ENCODE results near the gene RALGPS1.

The RALGPS1 gene

DNA sequence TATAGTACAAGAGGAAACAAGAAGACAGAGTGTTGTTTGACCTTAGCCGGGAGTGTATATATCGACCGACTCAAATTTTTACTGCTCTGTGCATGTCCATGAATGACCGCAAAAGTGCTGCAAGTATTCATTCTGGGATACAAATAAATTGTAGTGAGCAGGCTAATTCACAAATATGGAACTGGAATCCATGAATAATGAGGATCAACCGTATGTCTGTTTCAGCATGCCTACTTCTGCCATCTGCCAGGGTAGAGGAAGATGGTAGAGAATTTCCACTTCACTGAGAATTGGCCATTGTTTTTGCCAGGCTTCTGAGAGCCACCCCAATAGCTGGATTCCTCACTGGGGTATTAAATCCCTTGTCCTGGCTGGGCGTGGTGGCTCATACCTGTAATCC, 8.5 kb upstream of the RALGPS1 start:
- DNase-seq (ENCODE audit: low read depth in 2 of 2): no peak

DNA sequence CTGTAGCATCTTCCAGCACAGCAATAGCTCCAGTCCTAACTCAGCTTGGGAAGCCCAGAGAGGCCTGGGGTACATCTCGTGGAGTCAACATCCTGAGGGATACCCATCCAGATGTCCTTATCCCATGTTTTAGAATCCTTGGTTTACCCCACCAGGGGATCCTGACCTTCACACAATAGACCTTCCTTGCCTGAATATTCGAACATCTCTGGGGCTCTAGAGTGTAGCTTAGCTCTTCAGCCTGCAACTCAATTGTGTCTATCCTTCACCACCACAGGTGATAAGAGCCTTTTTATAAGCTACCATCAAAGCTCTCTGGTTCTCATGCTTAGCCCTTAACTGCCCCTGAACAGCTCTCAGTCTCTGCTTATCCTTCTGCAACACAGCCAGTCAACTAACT, 7.5 kb upstream of the RALGPS1 start:
- no peak for DNase-seq (ENCODE audit: low read depth in 2 of 2)

DNA sequence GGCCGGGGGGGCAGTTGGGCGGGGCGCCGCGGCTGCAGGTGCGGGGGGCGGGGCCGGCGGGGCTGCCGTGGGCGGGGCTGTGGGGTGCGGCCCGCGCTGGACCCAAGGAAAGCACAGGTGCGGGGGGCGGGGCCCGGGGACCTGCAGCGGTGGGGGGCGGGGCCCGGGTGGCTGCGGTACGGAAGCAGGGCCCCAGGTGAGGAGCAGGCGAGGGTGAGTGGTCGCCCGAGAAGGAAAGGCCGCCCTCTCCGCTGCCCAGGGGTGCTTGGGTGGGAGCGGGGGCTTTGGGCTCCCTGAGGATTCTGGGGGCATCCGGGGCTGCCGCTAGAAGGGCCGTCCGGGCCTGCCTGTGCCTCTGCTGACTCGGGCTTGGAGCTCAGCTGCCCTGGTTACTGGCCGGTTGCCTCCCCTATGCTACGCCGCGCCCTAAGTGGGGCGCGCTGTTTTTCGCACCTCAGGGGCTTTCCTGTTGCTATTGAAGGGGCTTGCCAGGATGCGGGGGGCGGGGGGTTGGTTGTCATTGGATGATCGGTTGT, 767 bp downstream of the RALGPS1 start:
- no peak for DNase-seq (ENCODE audit: low read depth in 2 of 2)

DNA sequence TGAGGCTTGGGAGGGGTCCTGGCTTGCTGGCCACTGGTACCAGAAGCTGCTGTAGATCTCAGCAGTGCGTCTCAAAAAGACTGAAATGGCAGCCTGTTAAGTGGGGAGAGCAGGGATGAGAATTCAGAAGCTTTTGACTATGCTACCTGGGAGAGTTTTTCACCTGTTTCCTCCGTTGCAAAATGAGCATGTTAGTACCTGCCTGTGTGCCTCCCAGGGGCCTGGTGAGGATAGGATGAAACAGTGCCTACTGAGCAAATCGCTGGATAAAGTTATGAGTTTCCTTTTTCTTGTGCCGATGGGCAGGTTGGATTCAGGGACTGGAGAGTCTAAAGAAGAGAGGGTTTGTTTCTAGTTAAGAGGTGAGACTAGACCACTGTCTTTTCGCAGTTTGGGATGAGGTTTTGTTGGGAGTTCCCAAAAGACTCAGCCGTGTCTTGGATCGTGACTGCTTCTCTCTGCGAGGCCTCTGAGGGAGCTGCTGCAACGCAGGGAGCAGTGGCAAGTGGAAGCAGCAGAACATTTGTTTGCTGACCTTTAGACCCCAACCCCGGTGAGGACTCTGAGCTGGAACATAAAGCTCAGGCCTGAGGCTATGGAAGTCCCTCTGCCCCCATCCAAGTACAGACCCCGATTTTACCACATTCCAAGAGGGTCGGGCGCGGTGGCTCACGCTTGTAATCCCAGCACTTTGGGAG, 1.4 kb downstream of the RALGPS1 start:
- DNase-seq (ENCODE audit: low read depth in 2 of 2): no peak

DNA sequence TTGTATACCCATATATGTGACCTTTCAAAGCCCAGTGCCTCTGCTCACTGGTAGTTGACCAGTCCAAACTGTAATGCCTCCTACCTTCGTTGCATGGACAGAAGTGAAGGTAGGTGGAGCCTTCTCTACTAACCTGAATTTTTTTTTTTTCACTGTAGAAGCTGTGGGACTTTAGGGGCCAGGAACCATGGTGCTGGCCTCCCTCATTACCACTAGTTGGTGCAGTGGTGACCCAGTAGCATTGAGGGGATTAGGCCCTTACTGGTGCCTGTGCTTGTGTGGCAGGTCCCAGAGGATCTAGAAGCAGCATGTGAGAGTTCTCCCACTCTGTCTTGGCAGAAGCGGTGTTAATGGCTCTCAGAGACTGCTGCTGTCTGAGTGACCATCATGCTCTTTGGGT, 2.3 kb downstream of the RALGPS1 start:
- no peak for DNase-seq (ENCODE audit: low read depth in 2 of 2)

DNA sequence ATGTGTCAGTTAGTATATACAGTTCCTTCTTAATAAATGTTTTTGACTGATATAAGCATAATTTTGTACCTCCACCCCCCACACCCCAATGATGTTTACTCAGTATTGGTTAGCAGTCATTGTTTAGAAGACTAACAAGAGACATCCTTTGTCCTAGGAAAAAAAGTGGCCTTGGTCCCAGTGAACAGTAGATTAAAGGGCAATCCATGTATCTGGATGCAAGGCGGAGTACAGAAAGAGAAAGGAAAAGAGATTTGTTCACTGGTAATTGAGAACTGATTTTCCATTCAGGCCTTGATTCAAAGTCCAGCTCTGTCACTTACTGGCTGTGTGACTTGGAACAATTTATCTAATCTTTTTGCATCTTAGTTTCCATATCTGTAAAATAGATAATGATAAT, 4.6 kb downstream of the RALGPS1 start:
- DNase-seq (ENCODE audit: low read depth in 2 of 2): no peak

DNA sequence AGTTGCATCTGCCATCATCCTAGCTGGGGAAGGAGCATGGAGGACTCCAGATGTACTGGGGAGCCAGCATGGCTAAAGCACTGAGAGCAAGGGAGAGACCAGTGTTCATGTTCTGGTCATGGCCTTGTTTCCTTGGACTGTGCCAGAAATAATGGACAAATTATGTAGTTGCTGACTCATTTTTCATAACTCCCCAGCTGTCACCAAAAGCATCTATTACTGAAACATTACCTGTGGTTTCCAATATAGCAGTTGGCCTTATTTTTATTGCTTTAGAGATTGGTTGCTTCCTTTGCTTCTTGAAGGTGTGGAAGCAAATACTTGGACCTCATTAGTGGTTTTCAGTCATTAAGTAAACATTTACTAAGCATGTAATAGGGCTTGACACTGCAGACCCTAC, 11.3 kb downstream of the RALGPS1 start:
- no peak for DNase-seq (ENCODE audit: low read depth in 2 of 2)

DNA sequence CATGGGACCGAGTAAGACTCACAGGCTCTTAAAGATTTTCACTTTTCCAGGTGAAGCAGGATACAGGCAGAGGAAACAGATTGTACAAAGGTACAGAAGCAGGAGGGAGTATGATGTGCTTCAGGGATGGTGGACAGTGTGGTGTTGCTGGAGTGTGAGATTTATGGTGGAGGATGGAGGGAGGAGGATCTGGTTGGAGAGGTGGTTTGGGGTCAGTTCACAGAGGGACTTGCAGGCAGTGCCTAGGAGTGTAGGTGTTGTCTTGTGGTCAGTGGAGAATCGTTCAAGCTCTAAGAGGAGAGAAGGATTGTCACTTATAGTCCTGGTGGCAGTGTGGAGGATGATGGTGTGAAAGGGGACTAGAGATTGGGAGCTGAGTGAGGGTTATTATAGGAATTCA, 11.8 kb downstream of the RALGPS1 start:
- DNase-seq (ENCODE audit: low read depth in 2 of 2): no peak

DNA sequence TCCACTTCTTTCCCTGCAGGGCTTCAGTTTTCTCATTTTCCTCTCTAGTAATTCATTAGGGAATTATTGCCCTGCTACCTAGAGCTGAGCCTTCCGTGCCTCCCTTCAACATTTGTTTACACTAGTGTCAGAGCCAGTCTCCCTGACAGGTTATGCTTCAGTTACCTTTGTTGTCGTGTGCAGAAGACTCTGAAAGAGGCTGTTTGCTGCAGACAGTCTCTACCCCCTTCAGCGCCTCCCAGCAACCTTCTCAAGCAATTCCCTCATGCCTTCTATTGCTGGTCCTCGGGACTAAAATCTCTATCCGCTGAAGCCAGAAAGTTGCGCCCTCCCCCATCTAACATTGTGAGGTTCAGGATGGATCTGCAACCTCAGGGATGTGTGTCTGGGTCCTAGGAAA, 12.8 kb downstream of the RALGPS1 start:
- DNase-seq (ENCODE audit: low read depth in 2 of 2): no peak

DNA sequence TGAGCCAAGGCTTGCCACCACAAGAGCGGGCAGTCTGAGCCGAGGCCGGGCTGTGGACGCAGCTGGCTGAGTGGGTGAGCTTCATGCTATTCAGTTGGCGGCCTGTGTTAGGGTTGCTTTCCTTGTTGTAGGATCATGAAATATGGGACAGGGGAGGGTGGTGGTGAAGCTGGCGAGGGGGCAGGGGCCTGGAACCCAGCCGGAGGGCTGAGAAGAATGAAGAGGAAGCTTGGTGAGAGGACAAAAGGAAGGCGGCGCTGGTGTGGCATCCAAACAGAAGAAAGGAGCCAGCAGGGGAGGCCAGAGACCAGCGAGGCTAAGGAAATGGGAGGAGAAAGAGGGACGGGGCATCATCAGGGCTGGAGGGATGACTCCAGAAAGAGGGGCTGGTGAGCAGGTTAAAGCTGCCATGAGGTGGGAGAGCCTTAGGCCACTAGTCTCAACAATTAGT, 18.3 kb downstream of the RALGPS1 start:
- no peak for DNase-seq (ENCODE audit: low read depth in 2 of 2)

DNA sequence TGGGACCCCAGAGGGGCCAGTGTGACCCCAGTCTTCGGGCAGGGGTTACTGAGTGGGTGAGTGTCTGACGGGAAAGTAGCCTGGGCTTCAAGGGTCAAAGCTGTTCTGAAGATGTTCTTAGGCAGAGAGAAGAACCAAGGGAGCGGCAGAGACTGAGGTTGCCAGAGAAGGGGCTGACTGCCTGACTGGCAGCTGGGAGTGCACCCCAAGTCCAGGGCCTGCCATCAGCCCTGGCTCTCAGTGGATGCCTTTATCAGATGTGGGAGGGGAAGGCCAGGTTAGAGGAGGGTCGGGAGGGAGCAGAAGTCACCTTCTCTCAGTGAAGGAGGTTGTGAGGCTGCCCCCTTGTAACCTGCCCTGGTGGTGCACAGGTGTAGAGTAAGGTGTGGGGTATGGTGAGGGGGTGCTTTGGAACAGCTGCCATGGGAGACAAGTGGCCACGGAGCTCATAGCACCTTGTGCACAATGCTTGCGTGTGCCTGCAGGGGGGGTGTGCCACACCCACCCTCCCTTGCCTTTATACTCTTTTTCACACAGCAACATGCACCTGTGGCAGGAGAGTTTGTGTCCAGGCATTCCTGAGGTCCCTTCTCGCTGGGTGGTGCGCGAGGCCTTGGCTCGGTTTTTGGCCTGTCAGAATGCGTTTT, 18.9 kb downstream of the RALGPS1 start:
- no peak for DNase-seq (ENCODE audit: low read depth in 2 of 2)

DNA sequence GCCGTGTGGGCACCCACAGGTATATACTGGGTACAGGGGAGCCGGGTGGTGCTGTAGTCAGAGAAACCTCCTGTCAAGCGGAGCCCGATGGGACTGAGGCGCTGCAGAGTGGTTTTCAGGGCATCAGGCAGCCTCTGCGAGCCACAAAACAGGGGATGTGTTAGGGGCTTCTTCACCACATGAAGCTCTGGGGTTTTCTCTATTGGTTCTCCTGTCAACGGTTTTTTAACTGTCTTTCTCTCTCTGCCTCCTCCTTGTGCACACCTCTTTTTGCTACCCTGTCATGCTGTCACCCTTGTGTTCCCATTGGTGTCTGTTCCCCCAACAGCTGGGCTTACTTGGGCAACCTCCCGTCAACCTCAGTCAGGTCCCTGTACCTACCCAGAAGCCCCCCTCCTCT, 19.9 kb downstream of the RALGPS1 start:
- no peak for DNase-seq (ENCODE audit: low read depth in 2 of 2)

DNA sequence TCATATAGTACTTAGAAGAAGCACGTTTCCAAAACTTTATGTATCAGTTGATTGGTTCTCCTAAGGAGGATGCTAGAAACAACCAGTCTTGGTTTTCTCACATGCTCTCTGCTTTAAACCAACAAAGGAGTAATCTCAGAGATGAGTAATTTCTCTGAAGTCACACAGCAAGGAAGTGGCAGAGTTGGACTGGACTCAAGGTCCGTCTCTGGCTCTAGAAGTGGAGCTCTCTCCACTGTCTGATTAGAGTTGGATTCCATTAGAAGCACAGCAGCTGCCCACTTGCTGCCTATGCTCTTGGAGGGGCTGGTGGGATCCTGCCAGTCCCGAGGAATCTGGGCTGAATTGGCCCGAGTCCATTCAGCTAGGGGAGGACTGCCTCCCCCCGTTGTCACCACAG, 21.0 kb downstream of the RALGPS1 start:
- DNase-seq (ENCODE audit: low read depth in 2 of 2): no peak

DNA sequence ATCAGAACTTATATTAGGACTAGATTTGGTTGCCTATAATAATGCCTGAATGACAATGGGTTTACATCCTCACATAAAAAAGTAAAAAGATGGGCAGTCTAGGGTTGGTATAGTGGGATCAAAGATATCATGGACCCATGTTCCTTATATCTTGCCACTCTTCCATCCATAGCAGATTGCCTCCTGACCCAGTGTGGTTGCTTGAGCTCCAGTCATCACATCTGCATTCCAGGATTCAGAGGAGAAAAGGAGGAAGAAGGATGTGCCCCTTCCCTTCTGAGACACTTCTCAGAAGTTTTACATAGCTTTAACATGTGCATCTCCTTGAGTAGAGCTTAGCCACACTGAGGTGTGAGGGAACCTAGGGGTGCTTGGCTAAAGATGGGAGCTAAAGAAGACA, 22.9 kb downstream of the RALGPS1 start:
- DNase-seq (ENCODE audit: low read depth in 2 of 2): no peak

DNA sequence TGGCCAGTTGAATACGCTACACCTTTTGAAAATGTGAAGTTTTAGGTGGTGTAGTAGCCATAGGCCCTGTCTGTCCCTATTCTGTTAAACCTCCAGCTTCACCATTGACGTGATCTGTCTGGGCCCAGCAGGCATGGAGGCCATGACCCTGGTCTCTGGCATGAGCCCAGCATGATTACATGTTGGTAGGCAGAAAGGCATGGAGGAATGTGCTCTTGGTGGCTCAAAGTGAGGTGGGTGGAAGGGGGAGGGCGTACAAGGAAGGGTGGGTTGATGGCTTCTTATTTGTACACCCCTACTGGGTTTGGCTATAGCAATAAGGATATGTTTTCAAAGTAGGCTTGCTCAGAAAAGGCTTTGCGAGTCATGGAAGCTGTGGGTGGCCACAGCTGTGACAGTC, 23.7 kb downstream of the RALGPS1 start:
- DNase-seq (ENCODE audit: low read depth in 2 of 2): no peak

DNA sequence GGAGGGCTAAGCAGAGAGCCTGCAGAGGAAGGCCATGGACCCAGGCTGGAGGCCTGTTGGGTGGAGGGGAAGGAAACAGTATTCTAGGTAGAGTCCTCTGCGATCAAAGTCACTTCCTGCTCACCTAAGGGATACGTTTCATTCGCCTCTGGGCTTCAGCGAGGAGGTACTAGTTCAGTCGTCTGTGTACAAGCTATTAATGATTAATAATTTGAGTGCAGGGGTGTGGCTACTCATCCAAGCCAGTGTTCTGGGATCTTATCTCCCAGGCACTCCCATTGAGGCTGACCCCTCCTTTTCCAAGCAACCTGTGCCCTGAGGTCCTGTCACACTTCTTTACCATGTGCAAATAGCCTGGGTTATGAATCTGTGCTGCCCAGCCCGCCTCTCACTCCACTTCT, 25.2 kb downstream of the RALGPS1 start:
- DNase-seq (ENCODE audit: low read depth in 2 of 2): no peak

DNA sequence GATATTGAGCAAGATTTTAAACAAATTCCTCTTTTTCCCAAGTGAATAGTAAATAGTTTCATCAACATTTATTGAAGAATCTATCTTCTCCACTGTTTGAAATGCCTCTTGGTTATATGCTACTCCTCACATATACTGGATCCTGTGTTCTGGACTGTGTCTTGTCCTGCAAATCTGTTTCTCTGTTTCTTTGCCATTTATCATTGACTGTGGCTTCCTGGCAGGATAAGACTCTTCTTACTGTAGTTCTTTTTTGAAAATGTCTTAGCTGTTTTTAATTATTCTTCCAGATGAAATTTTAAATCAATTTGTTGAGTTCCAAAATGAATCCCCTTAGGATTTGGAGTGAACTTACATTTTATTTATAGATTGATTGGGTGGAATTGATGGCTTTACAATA, 27.8 kb downstream of the RALGPS1 start:
- no peak for DNase-seq (ENCODE audit: low read depth in 2 of 2)

DNA sequence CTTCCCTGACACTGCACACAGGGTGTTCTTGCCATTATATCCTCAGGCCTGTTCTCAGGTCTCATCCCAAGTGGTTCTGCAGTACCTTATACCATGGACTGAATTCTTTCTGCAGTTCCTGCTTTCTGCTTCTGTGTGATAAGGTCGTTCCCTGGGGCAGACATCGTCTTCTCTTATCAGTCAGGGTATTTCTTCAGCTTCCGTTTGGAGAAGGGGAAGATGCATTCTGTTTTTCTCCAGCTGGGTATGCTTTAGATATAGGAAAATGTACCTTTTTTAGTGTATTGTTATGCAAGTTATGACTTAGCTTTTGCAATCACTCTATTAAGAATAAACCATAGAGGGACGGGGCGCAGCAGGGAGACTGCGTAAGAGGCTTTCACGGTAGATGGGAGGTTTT, 31.1 kb downstream of the RALGPS1 start:
- DNase-seq (ENCODE audit: low read depth in 2 of 2): no peak

DNA sequence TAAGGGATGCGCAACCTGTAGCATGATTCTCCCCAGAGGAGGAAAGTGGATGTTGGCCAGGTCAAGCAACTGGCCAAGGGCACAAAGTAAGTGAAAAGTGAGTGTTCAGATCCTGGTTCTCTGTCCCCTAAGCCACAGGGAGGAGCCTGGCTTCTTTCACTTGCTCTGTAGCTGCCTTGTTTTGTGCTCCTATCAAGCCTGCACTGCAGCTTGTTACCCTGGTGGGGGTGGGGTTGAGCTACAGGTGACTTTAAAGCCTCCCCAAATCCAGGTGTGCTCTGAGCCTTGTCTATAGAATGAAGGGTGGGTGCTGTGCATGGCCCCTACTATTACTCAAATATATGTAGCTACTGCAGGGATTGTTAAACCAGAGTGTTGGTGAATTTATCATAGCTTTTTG, 32.9 kb downstream of the RALGPS1 start:
- no peak for DNase-seq (ENCODE audit: low read depth in 2 of 2)

DNA sequence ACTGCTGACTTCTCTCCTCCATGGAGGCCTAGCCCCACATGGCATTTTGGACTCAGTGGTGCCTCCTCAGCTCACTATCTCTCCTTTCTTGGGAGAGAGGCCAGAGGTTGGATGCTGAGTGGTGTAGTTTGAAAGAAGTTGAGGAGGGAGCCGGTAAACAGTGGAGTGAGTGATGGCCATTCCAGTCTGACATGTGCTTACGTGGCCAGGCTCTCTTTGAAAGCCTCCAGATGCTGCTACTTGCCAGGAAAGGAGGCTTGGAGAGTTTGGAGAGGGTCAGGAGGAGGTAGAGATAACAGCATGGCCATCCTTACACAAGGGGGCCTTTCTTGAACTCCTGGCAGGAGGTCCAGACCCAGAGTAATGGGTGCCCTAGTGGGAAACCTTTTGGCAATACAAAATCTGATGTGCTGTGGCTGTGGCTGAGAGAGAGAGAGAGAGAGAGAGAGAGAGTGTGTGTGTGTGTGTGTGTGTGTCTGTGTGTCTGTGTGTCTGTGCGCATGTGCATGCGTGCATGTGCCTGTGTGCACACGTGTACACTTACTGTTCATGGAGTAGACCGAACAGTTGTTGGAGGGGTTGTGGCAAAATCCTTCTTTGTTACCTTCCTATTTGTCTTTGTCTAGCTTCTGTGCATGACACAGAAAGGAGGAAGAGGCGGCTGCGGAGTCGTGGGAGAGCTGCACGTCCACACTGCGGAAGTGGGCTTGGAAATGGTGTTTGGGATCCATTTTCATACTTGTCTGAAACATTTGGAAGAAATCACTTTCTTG, 37.8 kb downstream of the RALGPS1 start:
- DNase-seq (ENCODE audit: low read depth in 2 of 2): no peak

DNA sequence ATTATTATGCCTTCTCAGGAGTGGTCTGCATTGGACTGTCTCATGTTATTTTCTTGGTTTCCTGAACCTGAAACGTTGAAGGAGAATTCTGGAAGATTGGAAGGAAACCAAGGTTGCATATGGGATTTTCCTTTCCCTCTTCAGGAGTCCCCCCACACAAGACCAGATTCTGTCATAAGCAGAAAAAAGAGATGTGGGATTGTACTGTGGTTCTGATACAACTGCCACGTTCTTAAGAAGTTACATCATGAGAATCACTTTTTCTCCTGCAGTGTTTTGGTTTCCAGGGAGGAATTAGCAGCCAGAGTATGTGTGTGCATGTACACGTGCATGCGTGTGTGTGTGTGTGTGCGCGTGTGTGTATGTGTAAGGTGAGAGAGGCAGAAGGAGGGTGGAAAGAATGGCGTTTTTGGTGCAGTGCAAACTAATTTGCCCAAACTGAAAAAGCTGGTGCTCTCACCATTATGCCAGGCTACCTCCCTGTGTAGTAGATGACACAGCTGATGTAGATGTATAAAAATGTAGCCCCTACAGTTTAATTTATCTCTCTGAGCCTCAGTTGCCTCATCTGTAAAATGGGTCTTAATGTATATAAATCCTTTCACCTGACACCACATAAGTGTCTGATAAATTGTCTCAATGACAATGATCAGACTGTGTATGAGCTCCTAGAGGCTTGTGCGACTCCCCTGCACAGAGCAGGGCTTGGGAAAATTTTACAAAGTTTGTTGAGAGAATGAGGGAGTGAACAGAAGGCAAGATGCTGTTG, 38.6 kb downstream of the RALGPS1 start:
- no peak for DNase-seq (ENCODE audit: low read depth in 2 of 2)

DNA sequence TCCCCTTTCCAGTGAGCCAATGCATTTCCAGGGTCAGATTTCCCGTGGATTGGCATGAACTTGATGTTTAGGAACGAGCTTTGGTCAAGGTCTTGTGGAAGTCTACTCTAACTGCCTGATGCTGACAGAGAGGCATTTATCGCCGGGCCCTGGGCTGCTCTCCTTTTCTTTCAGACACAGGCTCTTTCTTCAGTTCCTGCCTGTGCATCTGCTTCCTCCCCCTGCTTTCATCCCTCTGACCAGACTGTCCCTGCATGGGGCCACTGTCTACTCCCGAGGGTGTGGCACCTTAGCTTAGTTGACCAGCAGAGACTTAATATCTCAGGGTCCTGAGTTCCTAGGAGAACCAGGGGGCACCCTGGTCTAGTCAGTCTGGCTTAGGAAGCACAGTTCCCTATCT, 41.2 kb downstream of the RALGPS1 start:
- no peak for DNase-seq (ENCODE audit: low read depth in 2 of 2)

All from activated CD4-positive, alpha-beta T cell treated with anti-CD3 and anti-CD28 coated beads for 24 hours (primary cell).